Adipose tissue (tissue), 3 donors: ENCODE measurements around the gene HS3ST4. TPM values are rescaled to one million over a fixed set of nuclear protein-coding genes. Genes with fewer than 3 reads are reported as not detected.

Experiments used
- H3K27ac ChIP-seq: one replicate; pipeline ENCODE4 v1.5.1; 2013; ENCODE audit warnings: low read depth, low read length
- WGBS, 3 donors: extraction: QIAGEN DNeasy Blood & Tissue Kit; methylation state at CpG; one replicate each; pipeline ENCODE4 v1.1.7; 2013; 5-methylcytosine and 5-hydroxymethylcytosine counted together
- polyA plus RNA-seq, 3 donors: library from polyadenylated mRNA; stranded (reverse); fragments of 200-250 nt; gene quantifications; one replicate each; pipeline ENCODE4 v1.2.3, GENCODE V29; 2013
- donor health status: healthy with polysubstance abuse.
- donor health status: Bipolar disorder and iron deficiency.
- donor health status: healthy.

The HS3ST4 gene
- polyA plus RNA-seq, 3 donors: 0.09 TPM; not detected in 2

DNA sequence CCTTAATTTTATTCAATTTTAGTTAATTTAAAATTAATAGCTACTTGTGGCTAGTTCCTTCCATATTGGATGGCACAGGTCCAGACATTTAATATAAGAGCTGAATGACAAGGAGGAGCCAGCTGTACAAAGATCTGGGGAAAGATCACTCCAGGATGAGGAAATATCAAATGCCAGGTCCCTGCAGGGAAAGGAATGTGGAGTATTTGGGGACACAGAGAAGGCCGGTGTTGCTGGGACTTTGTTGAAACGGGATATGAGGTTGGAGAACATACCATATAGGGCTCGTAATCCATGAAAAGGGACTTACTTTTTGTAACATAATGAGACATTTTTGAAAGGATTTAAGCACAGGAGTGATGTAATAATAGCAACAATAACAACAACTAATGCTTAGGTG, 426.8 kb downstream of the HS3ST4 start:
- WGBS, 3 donors: 14 to 36% (median 32%) methylated on average over 3 of the region's 3 CpGs

DNA sequence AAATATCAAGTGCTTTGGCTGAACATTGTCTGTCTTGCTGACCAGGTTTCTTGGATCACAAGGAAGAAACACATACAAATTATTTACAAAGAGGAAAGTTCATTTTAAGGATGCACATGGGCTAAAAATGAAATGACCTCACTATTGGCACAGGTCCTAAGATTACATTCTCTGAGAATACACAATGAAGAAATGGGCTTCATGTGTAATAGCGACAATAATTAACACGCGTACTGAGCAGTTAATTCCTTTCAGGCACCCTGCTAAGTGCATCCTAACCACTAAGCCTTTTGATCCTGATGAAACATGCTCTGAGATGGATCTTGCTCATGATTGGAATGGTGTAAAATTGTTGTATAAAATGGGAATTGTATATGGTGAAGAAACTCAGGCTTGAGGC, 429.0 kb downstream of the HS3ST4 start:
- 34 to 58% (median 57%) methylated on average over 3 of the region's 3 CpGs for WGBS, 3 donors
- H3K27ac ChIP-seq: no peak overlapping the region

More for the DNA sequence above, 426.8 kb downstream of the HS3ST4 start:
- H3K27ac ChIP-seq: no peak overlapping the region

DNA sequence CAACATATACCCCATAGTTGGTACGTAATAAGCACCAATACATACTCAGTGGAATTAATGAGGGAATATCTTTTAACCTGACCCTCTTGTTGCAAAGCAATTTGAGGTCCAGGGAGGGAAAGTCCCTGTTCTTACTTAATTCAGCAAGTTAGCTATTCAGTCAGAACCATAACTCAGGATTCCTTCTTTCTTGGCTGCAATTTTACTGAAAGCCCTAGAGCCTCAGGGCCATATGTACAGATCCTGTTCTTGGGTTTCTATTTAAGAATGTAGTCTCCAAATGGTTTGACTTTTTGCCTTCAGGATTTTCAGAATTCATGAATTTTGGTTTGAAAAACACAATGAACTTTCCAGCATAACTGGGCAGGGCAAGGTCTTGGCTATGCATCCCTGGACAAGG, 436.5 kb downstream of the HS3ST4 start:
- WGBS, 3 donors: 54 to 75% (median 74%) methylated on average over 1 of the region's 1 CpG
- H3K27ac ChIP-seq: no peak overlapping the region

DNA sequence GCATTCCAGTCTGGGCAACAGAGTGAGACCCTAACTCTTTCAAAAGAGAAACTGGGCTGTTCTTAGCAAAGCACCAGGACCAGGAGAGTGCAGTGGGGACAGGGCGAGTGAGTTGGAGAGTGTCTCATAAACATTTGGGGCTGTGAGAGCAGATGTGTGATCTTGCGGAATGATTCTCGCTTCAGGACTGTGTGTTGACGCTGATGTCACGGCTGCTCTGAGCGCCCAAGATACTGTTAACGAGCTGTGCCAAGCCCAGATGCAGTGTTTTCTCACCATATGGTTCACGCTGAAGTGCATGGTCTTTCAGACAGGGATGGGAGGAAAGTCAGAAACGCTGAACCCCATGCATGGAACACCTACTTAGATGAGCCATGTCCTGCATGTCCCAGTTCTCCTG, 438.2 kb downstream of the HS3ST4 start:
- WGBS, 3 donors: 70 to 88% (median 88%) methylated on average over 9 of the region's 9 CpGs
- H3K27ac ChIP-seq: no peak overlapping the region

DNA sequence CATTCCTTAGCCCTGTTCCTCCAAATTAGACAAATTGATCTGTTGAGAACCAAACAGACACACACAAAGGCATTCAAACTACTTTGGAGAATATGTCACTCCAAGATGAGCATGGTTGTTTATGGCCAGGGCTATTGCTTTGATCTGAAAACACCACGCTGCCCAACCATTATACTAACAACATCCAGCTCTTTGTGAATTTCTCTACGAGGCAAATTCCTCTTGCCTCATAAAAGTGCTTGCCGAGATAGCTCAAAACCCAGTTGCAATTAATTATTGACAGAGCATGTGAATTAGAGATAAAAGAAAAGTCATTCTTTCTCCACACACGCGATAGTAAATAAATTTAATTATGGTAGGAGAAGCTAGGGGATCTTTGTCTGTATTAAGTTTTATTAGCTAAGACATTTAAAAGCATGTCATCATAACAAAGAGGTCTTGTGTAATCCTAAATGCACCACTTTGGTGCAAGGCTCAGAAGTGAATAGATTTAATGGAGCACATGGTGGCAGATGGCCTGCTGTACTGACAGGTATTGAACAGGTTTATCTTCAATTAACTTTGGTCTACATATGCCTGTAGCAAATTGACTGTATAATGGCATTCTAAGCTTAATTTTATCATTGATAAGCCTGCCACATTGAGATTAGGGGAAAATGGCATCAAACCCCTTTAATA, 441.8 kb downstream of the HS3ST4 start:
- H3K27ac ChIP-seq: no peak overlapping the region
- WGBS, 3 donors: 10 to 43% (median 38%) methylated on average over 5 of the region's 5 CpGs

DNA sequence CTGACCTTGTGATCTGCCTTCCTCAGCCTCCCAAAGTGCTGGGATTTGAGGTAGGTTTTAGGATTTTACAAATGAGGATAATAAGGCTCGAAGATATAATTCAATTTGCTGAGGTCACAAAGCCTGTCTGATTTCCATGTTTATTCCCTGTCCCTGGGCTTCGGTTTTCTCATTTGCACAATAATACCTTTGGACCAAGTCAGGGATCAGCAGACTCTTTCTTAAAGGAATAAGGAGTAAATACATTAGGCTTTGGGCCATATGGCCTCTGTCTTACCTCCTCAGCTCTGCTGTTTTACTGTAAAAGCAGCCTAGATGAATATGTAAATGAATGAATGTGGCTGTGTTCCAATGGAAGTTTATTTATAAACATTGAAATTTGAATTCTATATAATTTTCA, 442.8 kb downstream of the HS3ST4 start:
- H3K27ac ChIP-seq: no peak overlapping the region
- WGBS, 3 donors: 61 to 68% (median 61%) methylated on average over 2 of the region's 2 CpGs

DNA sequence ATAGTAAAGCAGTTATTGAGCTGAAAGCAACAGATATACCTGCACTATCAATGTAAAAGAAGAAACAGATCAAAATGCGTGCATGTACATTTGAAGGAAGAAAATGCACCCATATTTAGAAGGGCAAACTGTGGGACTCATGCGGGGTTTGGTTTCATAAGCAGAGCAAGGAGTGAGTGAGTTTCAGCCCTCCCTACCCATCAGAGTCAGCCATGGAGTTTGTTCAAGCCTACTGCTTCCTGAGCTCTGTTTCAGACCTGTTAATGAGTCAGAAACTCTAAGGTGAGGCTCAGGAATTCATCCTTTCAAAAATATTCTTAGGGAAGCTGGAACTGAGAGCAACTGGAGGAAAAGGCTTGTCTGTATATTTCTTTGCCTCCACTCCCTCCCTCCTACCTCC, 446.2 kb downstream of the HS3ST4 start:
- WGBS, 3 donors: 76 to 91% (median 86%) methylated on average over 2 of the region's 2 CpGs
- no peak overlapping the region for H3K27ac ChIP-seq

DNA sequence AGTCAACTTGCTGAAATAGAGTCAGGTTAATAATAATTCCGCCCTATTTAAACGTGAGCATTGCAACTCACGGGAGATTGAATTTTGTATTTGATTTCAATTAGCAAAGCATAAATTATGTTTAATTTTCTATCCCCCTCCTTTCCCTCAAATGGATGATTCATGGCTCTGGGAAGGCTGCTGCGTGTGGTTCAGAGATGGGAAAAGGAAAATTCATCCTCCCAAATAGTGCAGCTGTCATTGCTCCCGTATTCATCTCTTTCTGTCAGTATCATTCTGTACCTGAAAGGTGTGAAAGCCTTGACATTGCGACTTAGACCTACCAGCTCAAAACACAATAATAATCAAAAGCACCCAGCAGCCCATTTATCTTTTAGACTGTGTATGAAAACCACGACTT, 447.3 kb downstream of the HS3ST4 start:
- 38 to 82% (median 79%) methylated on average over 7 of the region's 7 CpGs for WGBS, 3 donors
- H3K27ac ChIP-seq: no peak overlapping the region

DNA sequence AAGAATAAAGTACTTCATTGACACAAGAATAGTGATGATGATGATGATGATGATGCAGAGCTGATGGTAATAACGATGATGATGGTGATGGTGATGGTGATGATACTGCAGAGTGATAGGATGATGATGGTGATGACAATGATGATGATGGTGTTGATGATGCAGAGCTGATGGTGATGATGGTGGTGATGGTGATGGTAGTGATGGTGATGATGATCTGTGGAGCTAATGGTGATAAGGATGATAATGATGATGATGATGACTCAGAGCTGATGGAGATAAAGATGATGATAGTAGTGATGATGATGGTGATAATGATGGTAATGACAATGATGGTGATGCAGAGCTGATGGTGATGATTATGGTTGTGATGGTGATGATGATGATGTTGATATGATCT, 448.1 kb downstream of the HS3ST4 start:
- 50 to 85% (median 73%) methylated on average over 1 of the region's 1 CpG for WGBS, 3 donors
- H3K27ac ChIP-seq: no peak overlapping the region

DNA sequence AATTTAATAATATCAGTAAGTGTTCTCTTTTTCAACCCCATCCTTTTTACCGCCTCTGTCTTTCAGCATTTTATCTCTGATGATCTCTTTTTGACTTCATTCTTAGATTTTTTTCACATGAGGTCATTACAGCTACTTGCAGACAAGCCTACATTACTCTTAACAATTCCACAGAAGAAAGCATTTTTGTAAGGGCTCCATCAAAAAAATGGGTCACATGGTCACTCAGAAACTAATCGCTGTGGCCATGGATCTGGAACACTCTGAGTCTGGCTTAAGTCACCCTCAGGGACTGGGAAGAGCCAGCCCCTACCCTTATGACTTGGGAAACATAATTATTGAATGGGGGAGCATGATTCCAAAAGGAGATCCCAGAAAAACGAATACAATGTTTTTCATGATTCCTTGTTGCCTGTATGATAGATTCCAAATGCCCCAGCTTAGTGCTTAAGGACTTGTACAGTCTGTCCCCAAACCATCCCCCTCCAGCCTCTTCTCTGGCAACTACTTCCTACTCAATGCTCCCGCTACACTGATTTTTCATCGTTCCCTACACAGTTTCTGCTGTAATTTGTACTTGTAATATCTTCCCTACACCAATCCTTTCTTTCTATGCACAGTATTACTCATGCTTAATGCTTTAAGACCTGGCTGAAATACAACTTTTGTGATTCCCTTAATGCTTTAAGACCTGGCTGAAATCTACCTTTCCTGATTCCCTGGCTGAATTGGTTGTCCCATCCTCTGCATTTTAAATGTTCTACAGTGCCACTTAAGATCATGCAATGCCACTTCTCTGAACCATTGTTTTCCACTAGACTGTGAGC, 457.8 kb downstream of the HS3ST4 start:
- WGBS, 3 donors: 52 to 62% (median 58%) methylated on average over 5 of the region's 5 CpGs

DNA sequence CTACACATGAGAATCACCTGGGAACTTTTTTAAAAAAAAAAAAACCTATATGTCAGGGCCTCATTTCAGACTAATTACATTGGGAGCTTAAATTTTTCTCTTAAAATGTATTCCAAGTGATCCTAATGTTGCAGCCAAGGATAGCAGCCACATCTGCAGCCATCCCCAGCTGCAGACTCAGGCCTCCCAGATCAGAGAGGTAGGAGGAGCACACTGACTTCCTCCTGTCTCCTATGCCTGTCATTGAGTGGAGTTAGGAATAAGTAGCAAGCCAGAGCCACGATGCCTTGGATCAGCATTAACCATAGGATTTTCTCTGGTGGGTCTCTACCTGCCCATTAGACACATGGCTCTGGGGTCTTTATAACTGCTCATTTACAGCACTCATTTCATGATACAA, 463.5 kb downstream of the HS3ST4 start:
- H3K27ac ChIP-seq: no peak overlapping the region
- WGBS, 3 donors: 39 to 55% (median 47%) methylated on average over 1 of the region's 1 CpG

More for the DNA sequence above, 457.8 kb downstream of the HS3ST4 start:
- no peak overlapping the region for H3K27ac ChIP-seq

DNA sequence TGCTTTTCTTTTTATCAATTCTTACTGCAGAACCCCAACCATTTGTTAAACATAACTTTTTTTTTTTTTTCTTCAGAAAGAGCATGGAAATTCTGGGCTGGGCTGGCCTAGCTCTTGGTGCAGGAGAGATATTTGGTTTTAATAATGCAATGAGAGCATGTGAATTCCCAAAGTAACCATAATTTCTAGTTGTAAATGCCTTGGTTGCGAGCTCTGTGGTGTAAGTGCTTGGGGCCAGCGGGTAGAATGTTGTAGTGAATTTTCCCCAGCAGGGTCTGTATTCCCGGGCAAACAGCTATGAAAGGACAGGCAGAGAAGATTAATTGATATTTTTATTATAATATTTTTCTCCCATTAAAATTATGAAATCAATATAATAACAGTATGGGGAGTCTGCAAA, 465.6 kb downstream of the HS3ST4 start:
- 74 to 80% (median 79%) methylated on average over 3 of the region's 3 CpGs for WGBS, 3 donors
- H3K27ac ChIP-seq: no peak overlapping the region

DNA sequence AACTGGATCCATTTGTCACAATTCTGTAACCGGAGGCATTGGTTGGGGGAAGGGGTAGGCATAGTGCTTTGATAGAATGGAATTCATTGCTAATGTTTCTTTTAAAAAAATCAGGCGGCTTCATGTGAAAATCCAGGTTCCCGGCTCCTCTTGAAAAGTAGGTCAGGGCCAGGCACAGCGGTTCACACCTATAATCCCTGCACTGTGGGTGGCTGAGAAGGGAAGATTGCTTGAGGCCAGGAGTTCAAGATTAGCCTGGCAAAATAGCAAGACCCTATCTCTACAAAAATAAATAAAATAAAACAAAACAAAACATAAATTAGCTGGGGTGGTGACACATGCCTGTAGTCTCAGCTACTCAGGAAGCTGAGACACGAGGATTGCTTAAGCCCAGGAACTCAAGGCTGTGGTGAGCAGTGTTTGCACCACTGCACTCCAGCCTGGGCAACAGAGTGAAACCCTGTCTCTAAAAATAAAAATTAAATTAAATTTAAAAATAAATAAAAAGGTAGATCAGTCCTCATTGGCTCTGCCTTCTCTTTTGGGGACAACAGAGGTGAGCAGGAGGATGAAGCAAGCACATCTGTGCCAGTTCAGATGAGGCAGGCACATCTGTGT, 466.5 kb downstream of the HS3ST4 start:
- no peak overlapping the region for H3K27ac ChIP-seq
- 38 to 82% (median 61%) methylated on average over 5 of the region's 5 CpGs for WGBS, 3 donors

DNA sequence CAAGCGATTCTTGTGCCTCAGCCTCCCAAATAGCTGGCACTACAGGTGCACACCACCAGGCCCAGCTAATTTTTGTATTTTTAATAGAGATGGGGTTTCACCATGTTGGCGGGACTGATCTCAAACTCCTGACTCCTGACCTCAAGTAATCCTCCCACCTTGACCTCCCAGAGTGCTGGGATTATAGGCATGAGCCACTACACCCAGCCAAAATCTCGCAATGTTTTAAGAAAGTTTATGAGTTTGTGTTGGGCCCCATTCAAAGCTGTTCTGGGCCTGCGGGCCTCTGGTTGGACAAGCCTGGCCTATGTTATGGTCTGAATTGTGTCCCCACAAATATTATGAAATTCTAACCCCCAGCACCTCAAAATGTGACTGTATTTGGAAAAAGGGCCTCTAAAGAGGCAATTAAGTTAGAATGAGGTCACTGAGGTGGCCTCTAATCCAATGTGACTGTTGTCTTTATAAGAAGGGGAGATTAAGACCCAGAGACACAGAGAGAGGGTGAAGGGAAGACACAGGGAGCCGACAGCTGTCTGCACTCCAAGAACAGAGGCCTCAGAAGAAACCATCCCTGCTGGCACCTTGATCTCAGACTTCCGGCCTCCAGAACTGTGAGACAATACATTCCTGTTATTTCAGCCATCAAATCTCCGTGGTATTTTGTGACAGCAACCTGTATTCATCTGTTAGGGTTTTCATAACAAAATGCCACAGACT, 469.9 kb downstream of the HS3ST4 start:
- H3K27ac ChIP-seq: no peak overlapping the region
- 71 to 83% (median 75%) methylated on average over 7 of the region's 7 CpGs for WGBS, 3 donors

DNA sequence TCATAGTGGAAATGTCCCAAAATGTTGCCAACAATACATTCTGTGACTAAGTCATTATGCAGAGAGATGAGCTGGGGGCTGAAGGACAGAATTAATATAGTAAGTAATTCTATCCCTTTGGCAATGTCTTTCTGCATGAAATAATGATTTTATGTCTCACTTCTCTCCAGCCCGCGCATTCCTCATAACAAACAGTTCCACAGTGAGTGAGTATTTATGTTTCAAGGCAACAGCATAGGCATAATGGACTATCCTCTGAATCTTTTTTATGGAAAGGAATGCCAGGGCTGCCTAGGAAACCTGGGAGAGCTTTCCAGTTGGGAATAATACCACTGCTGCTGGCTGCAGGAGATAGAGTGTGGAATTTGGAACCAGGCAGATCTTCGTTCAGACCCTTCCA, 477.7 kb downstream of the HS3ST4 start:
- WGBS, 3 donors: 51 to 65% (median 63%) methylated on average over 3 of the region's 3 CpGs
- no peak overlapping the region for H3K27ac ChIP-seq

DNA sequence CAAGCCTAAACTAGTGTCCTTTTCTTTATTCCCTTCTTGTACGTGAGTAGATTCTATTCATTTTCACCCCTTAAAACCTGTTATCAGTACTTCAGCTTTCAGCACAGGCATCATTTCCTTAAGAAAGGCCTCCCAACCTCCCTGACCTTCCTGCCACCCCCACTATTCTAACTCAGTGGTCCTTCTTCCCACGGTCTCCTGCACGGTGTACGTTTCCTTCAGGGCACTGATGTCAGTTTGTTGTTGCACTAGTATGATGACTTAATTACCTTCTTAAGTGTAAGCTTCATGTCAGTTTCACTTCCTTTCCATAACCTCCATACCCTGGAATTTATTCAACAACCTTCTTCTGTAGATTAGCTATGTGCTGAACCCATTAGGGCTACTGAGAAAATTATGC, 484.2 kb downstream of the HS3ST4 start:
- H3K27ac ChIP-seq: no peak overlapping the region
- 17 to 48% (median 22%) methylated on average over 4 of the region's 4 CpGs for WGBS, 3 donors

DNA sequence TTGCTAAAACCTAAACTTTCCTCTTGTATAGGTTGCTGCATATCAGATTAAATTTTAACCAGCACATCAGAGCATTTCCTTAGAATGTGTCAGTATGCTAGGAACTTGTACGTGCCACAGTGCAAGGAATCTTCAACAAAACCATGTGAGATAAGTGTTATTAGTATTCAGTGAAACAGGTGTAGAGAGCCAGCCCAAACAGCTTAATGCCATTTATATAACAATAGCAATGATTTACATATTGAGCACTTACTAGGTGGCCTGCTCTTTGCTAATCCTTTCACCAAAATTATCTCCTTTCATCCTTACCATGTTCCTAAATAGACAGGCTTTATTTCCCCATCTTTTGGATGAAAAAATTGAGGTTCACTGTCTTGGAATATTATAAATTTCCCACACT, 485.7 kb downstream of the HS3ST4 start:
- 24 to 83% (median 71%) methylated on average over 1 of the region's 1 CpG for WGBS, 3 donors
- no peak overlapping the region for H3K27ac ChIP-seq

DNA sequence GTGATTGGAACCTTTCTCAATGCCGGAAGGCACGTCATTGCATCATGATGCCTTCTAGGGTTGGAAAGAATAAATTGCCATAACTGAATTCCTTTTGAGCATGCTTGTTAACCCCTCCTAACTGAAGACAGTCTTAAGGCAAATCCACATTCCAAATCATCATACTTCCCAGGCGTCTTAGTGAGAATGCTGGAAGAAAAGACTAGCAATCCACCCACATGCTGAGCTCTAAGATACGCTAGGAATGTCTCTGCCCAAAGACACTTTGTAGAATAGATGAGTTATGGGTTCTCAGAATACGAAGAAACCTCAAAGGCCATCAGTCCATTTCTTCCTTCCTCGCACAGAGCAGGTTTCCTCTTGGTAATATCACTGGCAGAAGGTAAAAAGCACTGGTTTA, 486.5 kb downstream of the HS3ST4 start:
- no peak overlapping the region for H3K27ac ChIP-seq
- WGBS, 3 donors: 80 to 87% (median 81%) methylated on average over 6 of the region's 6 CpGs

DNA sequence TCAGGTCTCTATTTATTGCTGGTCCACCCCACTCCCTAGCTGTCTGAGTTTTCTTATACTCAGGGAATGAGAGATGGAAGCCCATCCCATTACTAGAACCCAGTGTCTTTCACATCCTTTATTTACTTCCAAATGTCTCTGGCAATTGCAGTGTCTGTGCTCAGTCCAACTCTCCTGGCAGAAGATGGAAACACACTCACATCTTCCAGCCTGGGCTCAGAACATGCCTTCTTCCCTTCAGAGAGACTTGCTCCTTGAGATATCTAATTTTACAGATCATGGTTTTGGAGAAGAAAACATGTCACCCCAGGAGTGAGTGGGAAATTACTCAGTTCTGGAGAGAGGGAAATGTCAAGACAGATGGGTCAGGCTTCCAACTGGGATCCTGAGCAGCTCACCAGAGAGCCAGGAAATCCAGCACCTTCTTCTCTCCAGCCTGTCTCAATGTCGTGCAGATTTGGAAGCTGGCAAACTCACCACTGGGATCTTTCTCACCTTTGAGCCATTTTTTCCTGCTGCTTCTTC, 494.4 kb downstream of the HS3ST4 start:
- no peak overlapping the region for H3K27ac ChIP-seq
- WGBS, 3 donors: 47 to 69% (median 62%) methylated on average over 1 of the region's 1 CpG
